ENCODE results near the gene TFEB.

TFEB gene

DNA sequence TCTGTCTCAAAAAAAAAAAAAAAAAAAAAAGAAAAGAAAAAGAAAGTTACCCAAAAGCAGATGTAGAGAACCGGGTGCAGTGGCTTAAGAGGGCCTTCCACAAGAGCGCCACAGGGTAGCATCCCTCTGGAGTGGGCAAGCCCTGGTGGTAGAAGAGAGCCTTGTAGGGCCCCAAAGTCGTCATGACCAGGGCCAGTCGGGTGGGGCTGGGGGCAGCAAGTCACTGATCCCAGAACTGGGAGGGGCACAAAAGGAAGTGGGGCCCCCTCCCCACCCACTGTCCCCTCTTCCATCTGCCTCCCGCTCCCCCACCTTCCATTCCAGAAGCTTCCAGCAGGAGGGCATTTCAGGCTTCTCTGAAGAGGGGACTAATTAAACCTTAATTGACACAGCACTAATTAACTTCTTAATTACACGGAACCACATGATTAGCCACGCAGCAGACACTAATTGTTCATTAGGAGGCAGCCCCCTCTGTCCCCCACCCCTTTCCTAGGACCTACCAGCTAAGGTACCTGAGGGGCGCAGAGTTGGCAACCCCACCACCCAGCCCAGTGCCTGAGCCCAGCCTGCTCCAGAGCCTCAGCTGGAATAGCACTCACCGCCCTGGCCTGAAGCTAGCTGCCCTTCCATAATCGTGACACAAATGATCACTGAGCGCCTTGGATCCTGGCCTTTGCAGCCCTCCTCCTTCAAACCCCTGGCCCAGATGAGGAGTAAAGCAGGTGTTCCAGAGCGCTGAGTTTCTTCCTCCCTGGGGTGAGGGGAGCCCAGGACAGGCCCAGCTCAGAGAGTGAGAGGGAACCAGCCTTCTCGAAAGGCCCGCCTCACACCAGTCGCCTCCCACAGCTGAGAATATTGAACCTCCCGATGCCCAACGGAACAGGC lies 62.3 kb downstream of the TFEB start:
- TF ChIP-seq GABPA (IDR thresholded peaks at IDR 0.05; ENCODE audit: low read depth): no peak
- no peak for TF ChIP-seq CTCF (IDR thresholded peaks at IDR 0.05; ENCODE audit: insufficient read depth, low read length)
- TF ChIP-seq POLR2AphosphoS5 (IDR thresholded peaks at IDR 0.05; ENCODE audit: low read depth): no peak
- TF ChIP-seq SPI1 (IDR thresholded peaks at IDR 0.05; ENCODE audit: borderline replicate concordance, low read depth): no peak
- TF ChIP-seq, protein P1, sequence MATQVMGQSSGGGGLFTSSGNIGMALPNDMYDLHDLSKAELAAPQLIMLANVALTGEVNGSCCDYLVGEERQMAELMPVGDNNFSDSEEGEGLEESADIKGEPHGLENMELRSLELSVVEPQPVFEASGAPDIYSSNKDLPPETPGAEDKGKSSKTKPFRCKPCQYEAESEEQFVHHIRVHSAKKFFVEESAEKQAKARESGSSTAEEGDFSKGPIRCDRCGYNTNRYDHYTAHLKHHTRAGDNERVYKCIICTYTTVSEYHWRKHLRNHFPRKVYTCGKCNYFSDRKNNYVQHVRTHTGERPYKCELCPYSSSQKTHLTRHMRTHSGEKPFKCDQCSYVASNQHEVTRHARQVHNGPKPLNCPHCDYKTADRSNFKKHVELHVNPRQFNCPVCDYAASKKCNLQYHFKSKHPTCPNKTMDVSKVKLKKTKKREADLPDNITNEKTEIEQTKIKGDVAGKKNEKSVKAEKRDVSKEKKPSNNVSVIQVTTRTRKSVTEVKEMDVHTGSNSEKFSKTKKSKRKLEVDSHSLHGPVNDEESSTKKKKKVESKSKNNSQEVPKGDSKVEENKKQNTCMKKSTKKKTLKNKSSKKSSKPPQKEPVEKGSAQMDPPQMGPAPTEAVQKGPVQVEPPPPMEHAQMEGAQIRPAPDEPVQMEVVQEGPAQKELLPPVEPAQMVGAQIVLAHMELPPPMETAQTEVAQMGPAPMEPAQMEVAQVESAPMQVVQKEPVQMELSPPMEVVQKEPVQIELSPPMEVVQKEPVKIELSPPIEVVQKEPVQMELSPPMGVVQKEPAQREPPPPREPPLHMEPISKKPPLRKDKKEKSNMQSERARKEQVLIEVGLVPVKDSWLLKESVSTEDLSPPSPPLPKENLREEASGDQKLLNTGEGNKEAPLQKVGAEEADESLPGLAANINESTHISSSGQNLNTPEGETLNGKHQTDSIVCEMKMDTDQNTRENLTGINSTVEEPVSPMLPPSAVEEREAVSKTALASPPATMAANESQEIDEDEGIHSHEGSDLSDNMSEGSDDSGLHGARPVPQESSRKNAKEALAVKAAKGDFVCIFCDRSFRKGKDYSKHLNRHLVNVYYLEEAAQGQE (IDR thresholded peaks at IDR 0.05; ENCODE audit: insufficient replicate concordance, low read depth): no peak
- Histone ChIP-seq H3K27ac (replicated peaks) (no peak overlapping the region), H3K27me3 (ENCODE audit: insufficient read depth, poor library complexity, severe bottlenecking) (peaks cover 10% of the 10 kb centered on the region), H3K4me3 (replicated peaks; ENCODE audit: insufficient read depth, low read length) (no peak overlapping the region)
- DNase-seq (ENCODE audit: low read depth in 1 of 2, low spot score in 1 of 2): no peak

DNA sequence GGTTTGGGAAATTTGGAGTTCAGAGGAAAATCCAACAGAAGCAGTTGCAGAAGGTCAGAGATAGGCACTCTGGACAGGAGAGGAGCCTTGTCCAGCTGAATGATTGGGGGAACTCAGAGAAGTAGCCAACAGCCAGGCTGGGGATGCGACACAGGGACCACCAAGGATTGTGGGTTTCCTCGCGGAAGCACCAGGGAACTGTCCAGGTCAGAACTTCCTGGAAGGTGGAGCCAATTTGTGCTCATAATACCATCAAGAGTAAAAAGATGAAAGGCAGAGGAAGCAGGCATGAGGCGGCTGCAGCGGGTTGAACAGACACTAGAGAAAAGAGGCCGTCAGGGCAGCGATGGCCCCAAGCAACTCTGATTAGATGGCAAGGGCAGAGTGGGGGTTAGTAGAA lies 63.4 kb downstream of the TFEB start:
- TF ChIP-seq POLR2AphosphoS5 (IDR thresholded peaks at IDR 0.05; ENCODE audit: low read depth): no peak
- TF ChIP-seq, protein P1 (IDR thresholded peaks at IDR 0.05; ENCODE audit: insufficient replicate concordance, low read depth): no peak
- no peak for TF ChIP-seq GABPA (IDR thresholded peaks at IDR 0.05; ENCODE audit: low read depth)
- no peak for TF ChIP-seq CTCF (IDR thresholded peaks at IDR 0.05; ENCODE audit: insufficient read depth, low read length)
- no peak for TF ChIP-seq SPI1 (IDR thresholded peaks at IDR 0.05; ENCODE audit: borderline replicate concordance, low read depth)
- peaks cover 10% of the 10 kb centered on the region for H3K27me3 ChIP-seq (ENCODE audit: insufficient read depth, poor library complexity, severe bottlenecking)
- DNase-seq (ENCODE audit: low read depth in 1 of 2, low spot score in 1 of 2): no peak
- H3K4me3 ChIP-seq (replicated peaks; ENCODE audit: insufficient read depth, low read length): no peak overlapping the region
- no peak overlapping the region for H3K27ac ChIP-seq (replicated peaks)

GRCh38 chr6:41671376-41671775 lies 64.0 kb downstream of the TFEB start:
- Histone ChIP-seq H3K4me3 (replicated peaks; ENCODE audit: insufficient read depth, low read length) (no peak overlapping the region), H3K27ac (replicated peaks) (no peak overlapping the region), H3K27me3 (ENCODE audit: insufficient read depth, poor library complexity, severe bottlenecking) (peaks cover 5% of the 10 kb centered on the region)
- DNase-seq (ENCODE audit: low read depth in 1 of 2, low spot score in 1 of 2): no peak
- TF ChIP-seq, protein P1 (IDR thresholded peaks at IDR 0.05; ENCODE audit: insufficient replicate concordance, low read depth): no peak
- TF ChIP-seq GABPA (IDR thresholded peaks at IDR 0.05; ENCODE audit: low read depth): no peak
- TF ChIP-seq POLR2AphosphoS5 (IDR thresholded peaks at IDR 0.05; ENCODE audit: low read depth): no peak
- TF ChIP-seq CTCF (IDR thresholded peaks at IDR 0.05; ENCODE audit: insufficient read depth, low read length): no peak
- TF ChIP-seq SPI1 (IDR thresholded peaks at IDR 0.05; ENCODE audit: borderline replicate concordance, low read depth): no peak
